HG03575 (cell line): ENCODE results near the gene SOX14.

Source experiments
- ATAC-seq: cut with Tn5 transposase; IDR thresholded peaks from one replicate; pipeline ENCODE4 v1.9.1; 2021; ENCODE audit not compliant: unreplicated experiment, insufficient number of reproducible peaks, low FRiP score; ENCODE audit errors: extremely low read depth

Gene SOX14

GRCh38 chr3:137767538-137768360, 3.6 kb downstream of the SOX14 start:
- ATAC-seq, result no peak

DNA sequence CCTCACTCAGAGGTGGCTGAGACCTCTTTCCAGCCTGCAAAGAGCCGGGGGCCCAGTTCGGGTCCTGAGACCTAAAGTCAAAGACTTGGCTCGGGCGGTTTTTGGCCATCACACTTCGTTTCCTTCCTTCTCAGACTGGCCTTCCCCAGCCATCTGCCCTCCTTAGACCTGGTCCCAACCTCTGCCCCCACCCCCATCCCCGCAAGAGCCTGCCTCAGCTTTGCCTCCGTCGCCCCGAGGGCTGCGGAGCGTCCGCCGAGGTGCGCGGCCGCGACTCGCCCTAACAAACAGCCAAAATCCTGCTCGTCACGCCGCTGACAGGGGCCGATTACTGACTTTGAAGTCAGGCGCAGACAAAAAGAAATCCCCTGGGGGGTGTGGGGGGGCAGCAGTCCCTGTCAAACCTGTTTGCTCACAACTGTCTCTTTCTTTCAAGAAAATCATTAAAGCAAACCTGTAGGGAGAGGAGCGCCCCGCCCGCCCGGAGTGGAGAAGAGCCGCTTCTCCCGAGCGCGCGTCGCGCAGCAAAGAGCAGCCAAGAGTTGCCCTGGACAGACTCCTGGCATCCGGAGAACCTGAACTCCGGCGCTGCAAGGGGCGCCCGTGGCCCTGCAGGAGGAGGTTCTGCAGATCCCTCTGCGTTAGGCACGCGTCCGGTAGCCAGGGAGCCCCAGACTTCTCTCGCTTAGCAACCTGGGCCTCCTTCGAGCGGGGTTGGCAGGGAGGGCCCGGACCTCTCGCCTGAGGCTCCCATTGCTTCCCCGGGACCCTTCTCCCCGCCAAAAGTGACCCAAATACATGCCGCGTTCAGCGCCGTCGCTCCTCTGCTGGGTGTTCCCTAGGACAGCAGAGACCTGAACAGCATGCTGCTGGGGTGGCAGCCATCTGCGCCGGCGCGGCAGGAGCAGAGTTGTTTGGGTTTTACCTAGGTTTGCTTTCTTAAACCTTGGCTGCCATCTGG, 4.5 kb downstream of the SOX14 start:
- no peak for ATAC-seq

DNA sequence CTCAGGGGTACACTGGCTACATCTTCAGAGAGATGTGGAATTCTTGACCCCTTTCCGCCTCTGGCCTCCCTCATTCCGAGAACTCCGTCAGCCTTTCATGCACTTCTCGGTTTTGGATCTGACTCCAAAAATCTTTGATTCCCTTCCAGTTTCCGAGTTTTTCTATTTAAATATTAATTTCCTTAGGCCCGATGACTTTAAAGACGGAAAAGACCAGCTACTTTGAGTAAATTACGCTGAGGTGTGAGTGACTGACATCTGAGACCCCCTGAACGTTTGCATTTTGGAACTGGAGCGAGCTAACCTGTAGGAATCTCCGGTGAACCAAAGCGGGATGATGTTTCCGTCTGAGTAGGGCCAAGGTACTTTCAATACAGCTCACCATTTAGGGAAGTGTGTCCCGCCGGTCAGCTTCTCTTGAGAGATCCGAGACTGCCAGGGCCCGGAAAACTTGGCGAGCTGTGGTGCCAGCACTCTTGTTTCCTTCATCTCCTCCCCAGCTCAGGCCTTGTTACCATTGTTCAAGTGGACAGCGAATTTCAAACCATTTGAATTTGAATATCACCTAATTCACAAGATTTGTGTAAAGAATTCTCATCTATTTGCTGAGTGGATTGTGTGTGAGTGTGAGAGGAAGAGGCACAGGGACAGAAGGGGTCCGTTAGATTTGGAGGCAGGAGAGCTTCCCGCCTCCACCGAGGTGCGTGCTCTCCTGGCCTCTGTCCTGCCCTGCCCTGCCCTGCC, 5.4 kb downstream of the SOX14 start:
- ATAC-seq, result no peak

DNA sequence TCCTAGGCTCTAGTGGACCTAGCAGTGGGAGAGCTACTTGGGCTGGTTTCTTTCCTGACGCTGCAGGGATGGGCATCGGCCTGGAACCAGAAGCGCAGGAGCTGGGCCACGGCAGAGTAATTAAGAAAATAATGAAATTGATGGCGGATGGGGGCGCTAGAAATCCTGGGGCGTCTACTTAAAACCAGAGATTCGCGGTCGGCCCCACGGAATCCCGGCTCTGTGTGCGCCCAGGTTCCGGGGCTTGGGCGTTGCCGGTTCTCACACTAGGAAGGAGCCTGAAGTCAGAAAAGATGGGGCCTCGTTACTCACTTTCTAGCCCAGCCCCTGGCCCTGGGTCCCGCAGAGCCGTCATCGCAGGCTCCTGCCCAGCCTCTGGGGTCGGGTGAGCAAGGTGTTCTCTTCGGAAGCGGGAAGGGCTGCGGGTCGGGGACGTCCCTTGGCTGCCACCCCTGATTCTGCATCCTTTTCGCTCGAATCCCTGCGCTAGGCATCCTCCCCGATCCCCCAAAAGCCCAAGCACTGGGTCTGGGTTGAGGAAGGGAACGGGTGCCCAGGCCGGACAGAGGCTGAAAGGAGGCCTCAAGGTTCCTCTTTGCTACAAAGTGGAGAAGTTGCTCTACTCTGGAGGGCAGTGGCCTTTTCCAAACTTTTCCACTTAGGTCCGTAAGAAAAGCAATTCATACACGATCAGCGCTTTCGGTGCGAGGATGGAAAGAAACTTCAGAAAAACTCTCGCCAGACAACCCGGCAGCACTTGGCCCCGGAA, 6.1 kb downstream of the SOX14 start:
- no peak for ATAC-seq

GRCh38 chr3:137770835-137771399, 6.8 kb downstream of the SOX14 start:
- ATAC-seq, result no peak

- ATAC-seq, result no peak
Measured at GRCh38 chr3:137771401-137772213, 7.5 kb downstream of the SOX14 start.

DNA sequence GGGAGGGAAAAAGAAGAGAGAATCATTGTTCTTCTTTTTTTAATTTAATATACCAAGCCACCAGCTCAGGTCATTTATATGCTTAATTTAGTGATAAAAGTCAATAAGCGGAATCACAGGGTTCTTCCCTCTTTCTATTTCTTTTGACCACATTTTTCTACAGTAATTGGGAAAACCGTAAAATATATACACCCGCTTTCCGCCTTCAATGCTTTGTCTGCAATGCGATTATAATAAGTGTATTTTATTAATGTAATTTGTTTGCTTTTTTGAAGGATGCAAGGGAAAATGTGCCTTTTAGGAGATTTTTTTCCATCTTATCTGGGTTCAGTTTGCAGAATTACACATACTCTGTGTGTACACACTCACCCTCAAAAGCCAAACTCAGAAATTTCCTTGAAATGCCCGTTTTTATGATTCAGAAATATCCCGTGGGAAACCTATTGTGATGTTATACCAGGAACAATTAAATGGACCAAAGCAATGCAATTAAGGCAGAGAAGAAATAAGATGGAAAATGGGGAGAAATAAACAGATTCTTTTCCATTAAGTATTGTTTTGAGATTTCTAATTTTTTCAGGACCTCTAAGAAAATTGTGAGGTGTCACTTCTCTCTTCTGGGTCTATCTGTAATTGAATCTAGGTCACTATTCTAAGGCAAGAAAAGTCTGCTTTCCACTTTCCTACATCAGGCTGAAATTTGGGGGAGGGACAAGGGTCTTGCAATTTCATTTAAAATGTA, 8.3 kb downstream of the SOX14 start:
- ATAC-seq, result no peak

GRCh38 chr3:137778941-137779340, 14.8 kb downstream of the SOX14 start:
- ATAC-seq, result no peak

GRCh38 chr3:137787529-137787928, 23.4 kb downstream of the SOX14 start:
- ATAC-seq, result no peak

- no peak for ATAC-seq
Measured at GRCh38 chr3:137789236-137789635, 25.1 kb downstream of the SOX14 start.

DNA sequence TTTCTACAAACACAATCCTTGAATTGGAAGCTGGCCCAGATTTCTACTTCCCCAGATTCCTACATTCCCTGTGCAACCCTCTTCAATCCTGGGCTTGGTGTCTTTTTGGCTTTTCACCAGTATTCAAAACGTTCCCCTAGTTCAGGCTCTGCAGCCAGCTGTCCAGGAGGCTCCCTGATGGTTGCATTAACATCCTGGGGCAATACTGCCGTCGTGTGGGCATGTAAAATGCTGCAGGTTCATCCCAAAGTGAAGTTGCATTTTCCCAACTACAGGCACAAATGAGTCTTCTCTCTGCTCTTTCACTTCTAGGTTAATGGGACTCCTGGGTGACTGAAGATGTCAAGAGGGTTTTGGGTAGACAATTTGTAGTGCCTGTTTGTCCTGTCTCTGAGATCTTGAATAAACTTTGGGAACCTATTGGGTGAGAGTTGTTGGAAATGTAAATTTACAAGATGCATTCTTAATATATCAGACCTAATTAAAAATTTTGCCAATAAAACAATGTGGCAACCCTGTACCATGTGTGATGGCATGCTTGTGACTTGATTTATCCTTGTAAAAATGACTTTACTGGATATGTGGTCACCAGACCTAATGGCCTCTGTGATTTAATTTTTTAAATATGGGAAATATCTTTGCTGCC, 28.6 kb downstream of the SOX14 start:
- ATAC-seq, result no peak

DNA sequence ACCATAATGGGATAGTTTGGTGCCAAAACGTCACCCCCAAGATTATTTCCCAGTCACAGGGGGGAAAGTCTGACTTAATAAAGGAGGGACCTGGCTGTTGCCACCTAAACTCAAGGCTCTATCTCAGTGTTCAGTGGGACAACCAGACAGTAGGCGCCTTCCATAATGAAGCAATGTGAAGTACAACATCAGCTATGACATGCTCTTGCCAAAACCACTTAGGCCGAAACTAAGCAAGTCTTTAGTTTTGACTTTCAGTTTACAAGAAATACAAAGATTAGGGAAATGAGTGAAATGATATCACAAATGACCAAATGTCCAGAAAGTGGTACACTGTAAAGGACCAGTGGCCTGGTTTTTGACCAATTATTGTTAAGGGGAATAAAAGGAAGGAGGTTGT, 32.9 kb downstream of the SOX14 start:
- no peak for ATAC-seq

DNA sequence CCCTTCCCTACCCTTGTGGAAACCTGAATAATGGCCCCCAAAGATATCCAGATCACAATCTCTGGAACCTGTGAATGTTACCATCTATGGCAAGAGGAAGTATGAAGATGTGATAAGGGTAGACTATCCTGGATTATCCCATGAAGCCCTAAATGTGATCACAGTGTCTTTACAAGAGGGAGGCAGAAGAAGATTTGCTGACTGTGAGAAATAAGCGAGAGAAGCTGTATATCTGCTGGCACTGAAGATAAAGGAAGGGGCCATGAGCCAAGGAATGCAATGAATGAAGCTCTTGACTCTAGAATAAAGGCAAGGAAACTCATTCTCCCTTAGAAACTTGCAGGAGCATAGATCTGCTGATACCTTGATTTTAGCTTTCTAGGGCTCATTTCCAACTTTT, 39.1 kb downstream of the SOX14 start:
- ATAC-seq, result no peak

- no peak for ATAC-seq
Measured at GRCh38 chr3:137807998-137808397, 43.9 kb downstream of the SOX14 start.

DNA sequence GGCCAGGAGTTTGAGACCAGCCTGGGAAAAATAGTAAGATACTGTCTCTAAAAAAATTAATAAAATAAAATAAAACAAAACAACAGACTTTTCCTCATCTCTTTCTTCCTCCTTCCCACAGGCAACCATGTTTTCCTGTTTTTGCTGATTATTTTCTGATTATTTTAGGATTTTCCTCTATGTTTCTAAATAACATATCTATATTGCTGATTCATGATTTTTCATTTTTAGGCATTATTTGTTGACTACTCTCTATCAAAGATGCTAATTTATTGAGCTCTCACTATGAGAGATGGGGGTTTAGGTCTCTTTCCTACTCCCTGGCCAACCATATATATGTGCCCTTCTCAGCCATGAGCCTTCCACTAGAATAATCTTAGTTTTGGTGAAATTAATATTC, 45.4 kb downstream of the SOX14 start:
- ATAC-seq, result no peak

GRCh38 chr3:137812023-137812422, 47.9 kb downstream of the SOX14 start:
- ATAC-seq, result no peak

DNA sequence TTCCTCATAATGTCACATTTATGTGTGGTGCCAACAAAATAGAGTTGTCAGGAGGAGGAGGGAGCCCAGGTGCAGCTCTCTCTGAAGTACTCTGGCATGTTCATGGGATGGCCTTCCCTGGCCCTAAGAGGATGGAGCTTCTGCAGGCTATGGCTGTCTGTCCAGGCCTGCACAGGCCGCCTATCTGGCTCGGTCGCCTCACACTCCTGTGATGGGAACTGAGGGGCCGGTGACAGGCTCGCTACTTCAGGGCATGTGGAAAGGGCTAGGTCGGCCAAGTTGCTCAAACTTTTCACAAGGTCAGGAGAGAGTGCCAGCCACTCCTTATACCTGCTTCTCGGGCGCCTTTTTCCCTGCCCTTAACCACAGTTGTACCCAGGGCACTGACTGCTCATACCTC, 51.1 kb downstream of the SOX14 start:
- no peak for ATAC-seq
